PC-3 (cell line): Measurements from ENCODE around the gene NEBL. TPM values are rescaled to one million over a fixed set of nuclear protein-coding genes. Genes with fewer than 3 reads are reported as not detected.
A peak's percentile ranks its signal among the peaks of the same experiment; 100 is the strongest.

Source experiments
- ATAC-seq: fragments of 200-7000 bp; cut with Tn5 transposase; 2 replicates; pipeline ENCODE4 v1.9.1; 2020; ENCODE audit warnings: mild to moderate bottlenecking, moderate library complexity
- BruUV-seq: library from RNA; stranded (reverse); fragments of 400-500 nt; replicated peaks from 2 replicates; lab custom pipeline; 2021; lab: Mats Ljungman, UMichigan
- CTCF ChIA-PET: fragments of 300-600 bp; sonication (Branson Sonifier 250); formaldehyde crosslinking; loops from one replicate; lab custom pipeline; 2022; ENCODE audit warnings: antibody characterized with exemption; lab: Charles Lee
- POLR2A ChIA-PET: fragments of 300-600 bp; sonication (Branson Sonifier 250); formaldehyde crosslinking; loops from one replicate; lab custom pipeline; 2022; ENCODE audit warnings: antibody characterized with exemption; ENCODE audit not compliant: unreplicated experiment; lab: Charles Lee
- DNase-seq: peaks from one replicate; pipeline ENCODE4 v3.0.0-alpha.2; 2015
- H2AFZ ChIP-seq: fragments of 300-600 bp; sonication (generic); 2 replicates; pipeline ENCODE4 v1.6.0; 2016; ENCODE audit warnings: antibody characterized with exemption, low read length
- H3F3A ChIP-seq: fragments of 300-600 bp; sonication (generic); one replicate; pipeline ENCODE4 v1.6.0; 2017; ENCODE audit warnings: antibody characterized with exemption, low read length, control low read depth, mild to moderate bottlenecking; ENCODE audit not compliant: unreplicated experiment
- H3K27ac ChIP-seq: fragments of 300-600 bp; sonication (generic); 2 replicates; pipeline ENCODE4 v1.5.1; 2016; ENCODE audit warnings: mild to moderate bottlenecking, low read length
- H3K27me3 ChIP-seq: fragments of 300-600 bp; sonication (generic); 2 replicates; pipeline ENCODE4 v1.6.1; 2016; ENCODE audit warnings: low read length, mixed read lengths
- H3K36me3 ChIP-seq: fragments of 300-600 bp; sonication (generic); 2 replicates; pipeline ENCODE4 v1.6.1; 2016; ENCODE audit warnings: low read depth, mixed run types, low read length, mixed read lengths
- H3K4me1 ChIP-seq: fragments of 300-600 bp; sonication (generic); 2 replicates; pipeline ENCODE4 v1.5.1; 2016; ENCODE audit warnings: low read length; ENCODE audit not compliant: insufficient read depth
- H3K4me2 ChIP-seq: fragments of 300-600 bp; sonication (generic); 2 replicates; pipeline ENCODE4 v1.6.0; 2016; ENCODE audit warnings: low read length
- H3K4me3 ChIP-seq: fragments of 300-600 bp; sonication (generic); 2 replicates; pipeline ENCODE4 v1.5.1; 2016; ENCODE audit warnings: mild to moderate bottlenecking, low read length, mixed read lengths
- H3K79me2 ChIP-seq: fragments of 300-600 bp; sonication (generic); 2 replicates; pipeline ENCODE4 v1.6.1; 2017; ENCODE audit warnings: low read length, mixed read lengths
- H3K9ac ChIP-seq: fragments of 300-600 bp; sonication (generic); 2 replicates; pipeline ENCODE4 v1.6.0; 2016; ENCODE audit warnings: mild to moderate bottlenecking, low read length
- H3K9me2 ChIP-seq: fragments of 300-600 bp; sonication (generic); replicated peaks from 2 replicates; pipeline ENCODE4 v1.6.1; 2016; ENCODE audit warnings: mixed run types, low read length, mixed read lengths
- H3K9me3 ChIP-seq: fragments of 300-600 bp; sonication (generic); 2 replicates; pipeline ENCODE4 v1.6.1; 2016; ENCODE audit warnings: low read length, mixed read lengths
- H4K20me1 ChIP-seq: fragments of 300-600 bp; sonication (generic); 2 replicates; pipeline ENCODE4 v1.6.1; 2016; ENCODE audit warnings: low read length, mixed read lengths
- EZH2 ChIP-seq: fragments of 300-600 bp; sonication (generic); IDR thresholded peaks from one replicate; pipeline ENCODE4 v1.6.1; 2017; ENCODE audit warnings: antibody characterized with exemption, mild to moderate bottlenecking, low read length; ENCODE audit not compliant: unreplicated experiment
- EZH2phosphoT487 ChIP-seq: fragments of 300-600 bp; sonication (generic); IDR thresholded peaks from 2 replicates; pipeline ENCODE4 v1.6.1; 2018; ENCODE audit warnings: mild to moderate bottlenecking, antibody characterized with exemption, low read length, borderline replicate concordance
- intact Hi-C: fragments of 100-400 bp; cut with micrococcal nuclease; formaldehyde crosslinking; loops from 2 replicates; pipeline ENCODE4 v1.9.0; 2023
- total RNA-seq: library from RNA; depleted of rRNA; stranded (reverse); fragments of >200 nt; gene quantifications from 2 replicates; pipeline ENCODE4 v1.2.3, GENCODE V29; 2014
- TF ChIP-seq, protein P1 (sequence below): fragments of 300-600 bp; sonication (generic); conservative IDR thresholded peaks from 2 replicates; pipeline ENCODE4 v1.5.1; 2017; ENCODE audit warnings: antibody characterized with exemption, low read depth, mild to moderate bottlenecking, low read length

The NEBL gene
- total RNA-seq, 1 experiment from 2014 or later, result 14.7 TPM

GRCh38 chr10:20892011-20892585 is 5.0 kb downstream of the NEBL start:
- Histone ChIP-seq H3K79me2 (no peaks in the 10 kb centered on the region), H3K36me3 (no peaks in the 10 kb centered on the region), H2AFZ (no peak overlapping the region), H3F3A (no peaks in the 10 kb centered on the region), H3K27me3 (no peaks in the 10 kb centered on the region), H3K4me3 (no peak overlapping the region), H3K9me2 (no peaks in the 10 kb centered on the region), H3K9ac (no peak overlapping the region), H3K9me3 (no peaks in the 10 kb centered on the region), H3K27ac (no peak overlapping the region), H3K4me2 (no peak overlapping the region), H4K20me1 (no peaks in the 10 kb centered on the region), H3K4me1 (peaks cover 14% of the 10 kb centered on the region)
- ATAC-seq (no peak), DNase-seq (no peak)
- intact Hi-C loops, result no loop called here
- ChIA-PET POLR2A (no interaction called here), CTCF (no interaction called here)
- no peak for TF ChIP-seq EZH2
- no peak for TF ChIP-seq EZH2phosphoT487
- TF ChIP-seq, protein P1, sequence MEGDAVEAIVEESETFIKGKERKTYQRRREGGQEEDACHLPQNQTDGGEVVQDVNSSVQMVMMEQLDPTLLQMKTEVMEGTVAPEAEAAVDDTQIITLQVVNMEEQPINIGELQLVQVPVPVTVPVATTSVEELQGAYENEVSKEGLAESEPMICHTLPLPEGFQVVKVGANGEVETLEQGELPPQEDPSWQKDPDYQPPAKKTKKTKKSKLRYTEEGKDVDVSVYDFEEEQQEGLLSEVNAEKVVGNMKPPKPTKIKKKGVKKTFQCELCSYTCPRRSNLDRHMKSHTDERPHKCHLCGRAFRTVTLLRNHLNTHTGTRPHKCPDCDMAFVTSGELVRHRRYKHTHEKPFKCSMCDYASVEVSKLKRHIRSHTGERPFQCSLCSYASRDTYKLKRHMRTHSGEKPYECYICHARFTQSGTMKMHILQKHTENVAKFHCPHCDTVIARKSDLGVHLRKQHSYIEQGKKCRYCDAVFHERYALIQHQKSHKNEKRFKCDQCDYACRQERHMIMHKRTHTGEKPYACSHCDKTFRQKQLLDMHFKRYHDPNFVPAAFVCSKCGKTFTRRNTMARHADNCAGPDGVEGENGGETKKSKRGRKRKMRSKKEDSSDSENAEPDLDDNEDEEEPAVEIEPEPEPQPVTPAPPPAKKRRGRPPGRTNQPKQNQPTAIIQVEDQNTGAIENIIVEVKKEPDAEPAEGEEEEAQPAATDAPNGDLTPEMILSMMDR, result no peak
- BruUV-seq, result no TSS peak

GRCh38 chr10:20891338-20891714 is 5.8 kb downstream of the NEBL start:
- H4K20me1 ChIP-seq, result no peaks in the 10 kb centered on the region
- BruUV-seq, result no TSS peak
- TF ChIP-seq EZH2phosphoT487 (no peak), EZH2 (no peak)
- TF ChIP-seq, protein P1, result no peak
- H3K27ac ChIP-seq, result no peak overlapping the region
- H3K4me2 ChIP-seq, result no peak overlapping the region
- no peaks in the 10 kb centered on the region for H3K79me2 ChIP-seq
- no peak overlapping the region for H3K9ac ChIP-seq
- no peaks in the 10 kb centered on the region for H3K9me3 ChIP-seq
- no peak for ATAC-seq
- H3K4me1 ChIP-seq, result peaks cover 15% of the 10 kb centered on the region
- intact Hi-C loops, result no loop called here
- no peak overlapping the region for H2AFZ ChIP-seq
- no peaks in the 10 kb centered on the region for H3K9me2 ChIP-seq
- no peaks in the 10 kb centered on the region for H3F3A ChIP-seq
- DNase-seq, result no peak
- H3K27me3 ChIP-seq, result no peaks in the 10 kb centered on the region
- no peaks in the 10 kb centered on the region for H3K36me3 ChIP-seq
- H3K4me3 ChIP-seq, result no peak overlapping the region
- CTCF ChIA-PET, result no interaction called here
- POLR2A ChIA-PET, result no interaction called here

DNA sequence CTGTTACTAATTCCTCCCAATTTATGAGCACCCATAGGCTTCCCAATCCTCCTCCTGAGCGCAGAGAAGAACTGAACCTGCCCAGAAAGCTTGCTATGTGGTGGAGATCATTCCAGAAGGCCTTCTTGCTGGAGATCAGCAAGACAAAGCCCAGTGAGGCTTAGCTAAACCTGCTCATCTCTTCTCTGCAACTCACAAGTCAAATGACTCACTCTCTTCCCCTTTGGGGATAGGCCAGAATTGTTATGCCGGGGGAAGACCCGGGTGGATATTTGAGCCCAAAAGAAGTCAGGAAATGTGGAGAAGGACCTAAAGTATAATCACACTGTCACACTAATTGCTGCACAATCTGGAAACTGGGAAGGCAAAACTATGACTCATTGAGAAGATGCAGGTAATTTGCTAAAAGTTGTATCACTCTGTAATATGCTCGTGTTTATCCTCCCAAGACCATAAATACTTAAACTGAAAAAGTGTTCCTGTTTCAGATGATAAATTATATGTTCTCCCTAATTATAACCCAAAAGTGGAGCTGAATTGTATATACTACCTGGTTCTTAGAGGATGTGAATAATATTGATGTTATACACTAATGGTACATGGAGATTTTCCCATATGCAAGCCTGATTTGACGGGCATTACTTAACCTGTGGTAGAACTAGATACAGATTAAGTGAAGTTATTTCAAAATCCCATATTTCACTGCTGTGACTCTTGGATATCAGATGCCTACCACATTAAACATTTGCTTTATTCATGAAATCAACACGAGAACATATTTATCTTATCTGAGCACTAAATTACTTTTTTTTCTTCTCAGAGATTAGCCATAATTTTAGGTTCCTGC is 6.4 kb downstream of the NEBL start:
- Histone ChIP-seq H3K9me2 (no peaks in the 10 kb centered on the region), H3K36me3 (no peaks in the 10 kb centered on the region), H3K9me3 (no peaks in the 10 kb centered on the region), H3K4me1 (peaks cover 20% of the 10 kb centered on the region), H3K9ac (no peak overlapping the region), H3K27me3 (no peaks in the 10 kb centered on the region), H3K27ac (no peak overlapping the region), H3F3A (no peaks in the 10 kb centered on the region), H2AFZ (no peak overlapping the region), H3K79me2 (no peaks in the 10 kb centered on the region), H3K4me3 (no peak overlapping the region), H4K20me1 (no peaks in the 10 kb centered on the region), H3K4me2 (no peak overlapping the region)
- peak; percentile 50 for ATAC-seq
- no TSS peak for BruUV-seq
- CTCF ChIA-PET, result no interaction called here
- TF ChIP-seq EZH2 (no peak), EZH2phosphoT487 (no peak)
- TF ChIP-seq, protein P1, result no peak
- intact Hi-C loops, result no loop called here
- POLR2A ChIA-PET, result no interaction called here
- DNase-seq, result peak; percentile 45
